HCT116 (cell line): ENCODE results near the gene MS4A4E. TPM values are rescaled to one million over a fixed set of nuclear protein-coding genes. Genes with fewer than 3 reads are reported as not detected.

ENCODE experiments used
- ATAC-seq: fragments of 200-7000 bp; cut with Tn5 transposase; 2 replicates; pipeline ENCODE4 v1.9.1; 2020; ENCODE audit warnings: mild to moderate bottlenecking, moderate library complexity
- BruUV-seq: library from RNA; stranded (reverse); fragments of 400-500 nt; replicated peaks from 2 replicates; lab custom pipeline; 2021; lab: Mats Ljungman, UMichigan
- CTCF ChIA-PET: fragments of 300-600 bp; sonication (Branson Sonifier 250); formaldehyde crosslinking; loops from one replicate; lab custom pipeline; 2021; ENCODE audit warnings: antibody characterized with exemption; lab: Charles Lee
- POLR2A ChIA-PET: fragments of 300-600, 350-600 bp; sonication (Branson Sonifier 250); formaldehyde crosslinking; loops from one replicate; lab custom pipeline; 2021; ENCODE audit warnings: antibody characterized with exemption; lab: Charles Lee
- RAD21 ChIA-PET, 2 experiments: fragments of 300-600 bp; sonication (Branson Sonifier 250); formaldehyde crosslinking; loops; one replicate each; lab custom pipeline; 2023; ENCODE audit warnings: low total read pairs in 2 of 2; ENCODE audit not compliant: uncharacterized antibody in 2 of 2, unreplicated experiment in 2 of 2, low non-redundant PET in 1 of 2; lab: Charles Lee
- DNase-seq: peaks from one replicate; pipeline ENCODE4 v3.0.0-alpha.2; 2010; ENCODE audit warnings: low read depth, low spot score
- H2AFZ ChIP-seq: fragments of 200-600 bp; shearing (Covaris generic), sonication (generic); 2 replicates; pipeline ENCODE4 v1.6.1; 2017; ENCODE audit warnings: low read depth, mixed run types, mixed read lengths, antibody characterized with exemption, low read length; ENCODE audit not compliant: poor library complexity, severe bottlenecking
- H3K27ac ChIP-seq: 2 replicates; pipeline ENCODE4 v1.5.1; 2012; ENCODE audit warnings: low read depth, low read length
- H3K27me3 ChIP-seq: fragments of 200-600 bp; sonication (generic); 2 replicates; pipeline ENCODE4 v1.6.1; 2016; ENCODE audit warnings: mixed run types, low read length, mixed read lengths; ENCODE audit not compliant: insufficient read depth
- H3K36me3 ChIP-seq, 2 experiments: fragments of 200-500 bp in 1 of 2; fragments of 200-600 bp in 1 of 2; sonication (Bioruptor generic) in 1 of 2; sonication (generic) in 1 of 2; 2 replicates each; pipeline versions ENCODE4 v1.5.1 to v1.6.1; 2014 to 2016; ENCODE audit warnings: low read length in 2 of 2, inconsistent platforms in 1 of 2, mixed read lengths in 1 of 2, mixed run types in 1 of 2; ENCODE audit not compliant: insufficient read depth in 2 of 2, control insufficient read depth in 1 of 2
- H3K4me1 ChIP-seq, 2 experiments: fragments of 200-600 bp in 1 of 2; sonication (generic) in 1 of 2; 2 replicates each; pipeline versions ENCODE4 v1.5.1 to v1.6.1; 2012 to 2017; ENCODE audit warnings: low read length in 2 of 2, inconsistent platforms in 1 of 2, mild to moderate bottlenecking in 1 of 2, mixed read lengths in 1 of 2, mixed run types in 1 of 2, moderate library complexity in 1 of 2; ENCODE audit not compliant: insufficient read depth in 2 of 2, control insufficient read depth in 1 of 2
- H3K4me2 ChIP-seq: fragments of 200-600 bp; sonication (generic); 2 replicates; pipeline ENCODE4 v1.6.1; 2017; ENCODE audit warnings: mixed run types, low read length, mixed read lengths
- H3K4me3 ChIP-seq, 2 experiments: fragments of 200-600 bp in 1 of 2; sonication (generic) in 1 of 2; replicated peaks in 1 of 2; 2 replicates each; pipeline ENCODE4 v1.5.1; 2011 to 2016; ENCODE audit warnings: low read length in 2 of 2, control low read depth in 1 of 2, low read depth in 1 of 2, mild to moderate bottlenecking in 1 of 2, mixed read lengths in 1 of 2, mixed run types in 1 of 2
- H3K79me2 ChIP-seq: fragments of 200-600 bp; sonication (generic); 2 replicates; pipeline ENCODE4 v1.6.1; 2017; ENCODE audit warnings: mild to moderate bottlenecking, mixed run types, low read length, moderate library complexity, mixed read lengths; ENCODE audit not compliant: insufficient read depth
- H3K9ac ChIP-seq: fragments of 200-600 bp; sonication (generic); 2 replicates; pipeline ENCODE4 v1.6.1; 2016; ENCODE audit warnings: low read length, mixed read lengths
- H3K9me2 ChIP-seq: fragments of 200-600 bp; sonication (generic), shearing (Covaris generic); 2 replicates; pipeline ENCODE4 v1.6.1; 2017; ENCODE audit warnings: mixed run types, mild to moderate bottlenecking, moderate library complexity; ENCODE audit not compliant: insufficient read depth
- H3K9me3 ChIP-seq, 2 experiments: fragments of 200-500 bp in 1 of 2; fragments of 200-600 bp in 1 of 2; sonication (Bioruptor generic) in 1 of 2; sonication (generic) in 1 of 2; 2 replicates each; pipeline ENCODE4 v1.6.1; 2014 to 2017; ENCODE audit warnings: low read length in 2 of 2, mixed read lengths in 2 of 2, inconsistent platforms in 1 of 2, low read depth in 1 of 2, mild to moderate bottlenecking in 1 of 2, mixed run types in 1 of 2, moderate library complexity in 1 of 2; ENCODE audit not compliant: control insufficient read depth in 1 of 2, insufficient read depth in 1 of 2
- H4K20me1 ChIP-seq: fragments of 200-600 bp; sonication (generic), shearing (Covaris generic); 2 replicates; pipeline ENCODE4 v1.6.1; 2017; ENCODE audit warnings: mixed run types, mild to moderate bottlenecking, moderate library complexity; ENCODE audit not compliant: insufficient read depth
- ATF3 ChIP-seq: IDR thresholded peaks from 2 replicates; pipeline ENCODE4 v1.6.1; 2012
- CBX3 ChIP-seq: IDR thresholded peaks from 2 replicates; pipeline ENCODE4 v1.6.1; 2012; ENCODE audit warnings: low read depth
- CEBPB ChIP-seq: IDR thresholded peaks from 2 replicates; pipeline ENCODE4 v1.6.1; 2012; ENCODE audit warnings: low read depth
- EGR1 ChIP-seq: IDR thresholded peaks from 2 replicates; pipeline ENCODE4 v1.6.1; 2012; ENCODE audit warnings: low read depth
- ELF1 ChIP-seq: IDR thresholded peaks from 2 replicates; pipeline ENCODE4 v1.6.1; 2012; ENCODE audit warnings: low read depth, borderline replicate concordance
- EZH2 ChIP-seq: fragments of 200-600 bp; sonication (generic); IDR thresholded peaks from 2 replicates; pipeline ENCODE4 v1.6.1; 2017; ENCODE audit warnings: antibody characterized with exemption, mixed run types
- EZH2phosphoT487 ChIP-seq: fragments of 200-600 bp; IDR thresholded peaks from 2 replicates; pipeline ENCODE4 v1.6.1; 2018; ENCODE audit warnings: antibody characterized with exemption, borderline replicate concordance
- FOSL1 ChIP-seq: IDR thresholded peaks from 2 replicates; pipeline ENCODE4 v1.6.1; 2012; ENCODE audit warnings: low read depth
- JUND ChIP-seq: IDR thresholded peaks from 2 replicates; pipeline ENCODE4 v1.6.1; 2012
- MAX ChIP-seq: IDR thresholded peaks from 2 replicates; pipeline ENCODE4 v1.6.1; 2012
- POLR2A ChIP-seq: IDR thresholded peaks from 2 replicates; pipeline ENCODE4 v1.7.0; 2011; ENCODE audit warnings: borderline replicate concordance; ENCODE audit not compliant: insufficient read depth, insufficient read length; ENCODE audit errors: extremely low read depth
- POLR2AphosphoS5 ChIP-seq: IDR thresholded peaks from 2 replicates; pipeline ENCODE4 v1.6.1; 2011; ENCODE audit warnings: mild to moderate bottlenecking, low read depth, low read length, moderate library complexity
- RAD21 ChIP-seq: IDR thresholded peaks from 2 replicates; pipeline ENCODE4 v1.6.1; 2012; ENCODE audit warnings: low read depth, mild to moderate bottlenecking
- REST ChIP-seq: IDR thresholded peaks from 2 replicates; pipeline ENCODE4 v1.6.1; 2012; ENCODE audit warnings: low read depth
- SIN3A ChIP-seq: IDR thresholded peaks from 2 replicates; pipeline ENCODE4 v1.6.1; 2012; ENCODE audit warnings: low read depth
- SP1 ChIP-seq: IDR thresholded peaks from 2 replicates; pipeline ENCODE4 v1.6.1; 2012; ENCODE audit warnings: low read depth
- SRF ChIP-seq: IDR thresholded peaks from 2 replicates; pipeline ENCODE4 v1.6.1; 2012; ENCODE audit warnings: low read depth
- TCF7L2 ChIP-seq: IDR thresholded peaks from 2 replicates; pipeline ENCODE4 v1.7.0; 2011; ENCODE audit warnings: borderline replicate concordance, inconsistent platforms; ENCODE audit not compliant: insufficient read depth, insufficient read length; ENCODE audit errors: extremely low read depth
- YY1 ChIP-seq: IDR thresholded peaks from 2 replicates; pipeline ENCODE4 v1.6.1; 2011; ENCODE audit warnings: low read length, low read depth, moderate library complexity, mild to moderate bottlenecking; ENCODE audit not compliant: insufficient replicate concordance; ENCODE audit errors: extremely low read depth
- ZFX ChIP-seq: fragments of 450-650 bp; IDR thresholded peaks from 2 replicates; pipeline ENCODE4 v1.6.1; 2017
- ZNF274 ChIP-seq: fragments of 200-500 bp; sonication (Bioruptor generic); IDR thresholded peaks from 2 replicates; pipeline ENCODE4 v1.6.1; 2014; ENCODE audit warnings: mild to moderate bottlenecking, low read depth, low read length, inconsistent platforms
- intact Hi-C: fragments of 100-400 bp; cut with micrococcal nuclease; formaldehyde crosslinking; loops from 2 replicates; pipeline ENCODE4 v1.10.0; 2022
- total RNA-seq: library from RNA; stranded (reverse); gene quantifications from one replicate; pipeline ENCODE4 v1.2.1, GENCODE V29; 2021; ENCODE audit not compliant: unreplicated experiment

Gene MS4A4E
- total RNA-seq, 1 experiment from 2014 or later: not detected

- no peak for TF ChIP-seq REST
- TF ChIP-seq POLR2AphosphoS5: no peak
- TF ChIP-seq YY1: no peak
- no peak for TF ChIP-seq CBX3
- no peak for TF ChIP-seq SP1
- TF ChIP-seq, all 23 proteins: peak for 0
Measured at GRCh38 chr11:60263402-60263801, 20.5 kb upstream of the MS4A4E start (continued).

GRCh38 chr11:60261014-60261413, 18.1 kb upstream of the MS4A4E start:
- Histone ChIP-seq H3K27me3 (no peaks in the 10 kb centered on the region), H3K4me2 (no peak overlapping the region), H3K4me1 (no peaks in the 10 kb centered on the region), H3K27ac (no peak overlapping the region), H3K4me3 (no peak overlapping the region), H4K20me1 (no peaks in the 10 kb centered on the region), H3K9me3 (no peaks in the 10 kb centered on the region), H3K9me2 (no peaks in the 10 kb centered on the region), H3K79me2 (no peaks in the 10 kb centered on the region), H3K9ac (no peak overlapping the region), H2AFZ (no peak overlapping the region), H3K36me3 (no peaks in the 10 kb centered on the region)
- ATAC-seq: no peak
- CTCF ChIA-PET: no interaction called here
- POLR2A ChIA-PET: no interaction called here
- TF ChIP-seq ELF1 (no peak), FOSL1 (no peak), CEBPB (no peak), EZH2phosphoT487 (no peak), EZH2 (no peak), RAD21 (no peak), MAX (no peak), EGR1 (no peak), ZNF274 (no peak), SIN3A (no peak), TCF7L2 (no peak), POLR2AphosphoS5 (no peak), YY1 (no peak), JUND (no peak), REST (no peak), SRF (no peak), ATF3 (no peak), ZFX (no peak), POLR2A (no peak)
- RAD21 ChIA-PET: no interaction called here
- intact Hi-C loops: no loop called here
- BruUV-seq: no TSS peak
- no peak for DNase-seq
